Activated naive CD4-positive, alpha-beta T cell treated with anti-CD3 and anti-CD28 coated beads, Interleukin-2, amount 50 U/mL, for 16 hours (primary cell): Measurements from ENCODE around the gene ST6GAL1.
A peak's percentile ranks its signal among the peaks of the same experiment; 100 is the strongest.
"Not testable (repeated sequence)": the region's sequence is repeated elsewhere in the genome, so short reads cannot be mapped to it uniquely, and the experiment has no call there.

Experiments
- DNase-seq: peaks from one replicate; pipeline ENCODE4 v3.0.0-alpha.2; 2020

ST6GAL1 gene

GRCh38 chr3:186930143-186930640, at the start of gene ST6GAL1:
Gene ST6GAL1, plus strand, starts transcription at chr3:186930526. Its CDS starts 112,178 bp downstream, at chr3:187042704.
- DNase-seq: peak; percentile 60

- DNase-seq: no peak
These were observed 48.2 kb upstream of the ST6GAL1 start for GRCh38 chr3:186882150-186882524.

GRCh38 chr3:186882881-186883685, 47.2 kb upstream of the ST6GAL1 start:
- peak; percentile 62 for DNase-seq

GRCh38 chr3:186883686-186884058, 46.7 kb upstream of the ST6GAL1 start:
- no peak for DNase-seq

- DNase-seq: not testable (repeated sequence)
These were observed 45.5 kb upstream of the ST6GAL1 start for GRCh38 chr3:186884868-186885267.

GRCh38 chr3:186886202-186886981, 43.9 kb upstream of the ST6GAL1 start:
- no peak for DNase-seq

GRCh38 chr3:186887507-186887938, 42.8 kb upstream of the ST6GAL1 start:
- not testable (repeated sequence) for DNase-seq

GRCh38 chr3:186888569-186888968, 41.8 kb upstream of the ST6GAL1 start:
- DNase-seq: no peak

- not testable (repeated sequence) for DNase-seq
These were observed 40.6 kb upstream of the ST6GAL1 start for GRCh38 chr3:186889698-186890097.

- DNase-seq: no peak
These were observed 39.4 kb upstream of the ST6GAL1 start for GRCh38 chr3:186890911-186891310.

- DNase-seq: not testable (repeated sequence)
These were observed 37.3 kb upstream of the ST6GAL1 start for GRCh38 chr3:186893071-186893470.

GRCh38 chr3:186895406-186895805, 34.9 kb upstream of the ST6GAL1 start:
- DNase-seq: no peak

GRCh38 chr3:186896006-186896405, 34.3 kb upstream of the ST6GAL1 start:
- no peak for DNase-seq

GRCh38 chr3:186896875-186897274, 33.5 kb upstream of the ST6GAL1 start:
- DNase-seq: no peak

GRCh38 chr3:186901135-186901734, 29.1 kb upstream of the ST6GAL1 start:
- no peak for DNase-seq

GRCh38 chr3:186902154-186902553, 28.2 kb upstream of the ST6GAL1 start:
- no peak for DNase-seq

- no peak for DNase-seq
These were observed 27.6 kb upstream of the ST6GAL1 start for GRCh38 chr3:186902713-186903112.

- not testable (repeated sequence) for DNase-seq
These were observed 26.6 kb upstream of the ST6GAL1 start for GRCh38 chr3:186903676-186904075.

GRCh38 chr3:186907075-186907474, 23.3 kb upstream of the ST6GAL1 start:
- not testable (repeated sequence) for DNase-seq

GRCh38 chr3:186909078-186909853, 21.1 kb upstream of the ST6GAL1 start:
- DNase-seq: peak; percentile 57

GRCh38 chr3:186915806-186916796, 14.2 kb upstream of the ST6GAL1 start:
- no peak for DNase-seq
